HFF-Myc (cell line): ENCODE data around the gene MCTP1.
"Not testable (repeated sequence)": the region's sequence is repeated elsewhere in the genome, so short reads cannot be mapped to it uniquely, and the experiment has no call there.

Source experiments
- DNase-seq: peaks from one replicate; pipeline ENCODE4 v3.0.0-alpha.2; 2011; ENCODE audit warnings: low read depth; ENCODE audit errors: extremely low read depth
- H3K4me3 ChIP-seq: replicated peaks from 2 replicates; pipeline ENCODE4 v1.5.1; 2011; ENCODE audit warnings: low read depth, mild to moderate bottlenecking, control low read depth, low read length
- TF ChIP-seq, protein P1 (sequence below): IDR thresholded peaks from 2 replicates; pipeline ENCODE4 v1.5.1; 2012; ENCODE audit warnings: mild to moderate bottlenecking, low read depth, low read length, control low read depth; ENCODE audit errors: missing control alignments

The MCTP1 gene

DNA sequence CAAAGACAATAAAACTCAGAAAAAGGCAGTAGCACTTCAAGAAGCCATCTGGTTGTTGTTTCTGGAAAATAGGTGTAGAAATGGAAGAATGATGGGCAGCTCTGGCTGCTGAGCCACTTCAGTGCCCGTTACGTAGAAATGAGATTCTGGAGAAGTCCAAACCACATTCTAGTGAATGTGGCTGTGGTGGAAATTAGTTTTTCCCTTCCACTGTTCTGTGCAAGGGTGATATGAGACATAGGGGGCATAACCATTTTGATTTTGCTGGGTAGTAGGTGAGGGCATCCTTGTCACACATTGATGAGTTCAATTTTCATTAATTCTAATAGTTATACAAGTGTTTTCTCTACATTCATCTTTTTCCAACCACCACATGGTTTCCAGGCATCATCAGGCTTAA lies 275.1 kb downstream of the MCTP1 start:
- TF ChIP-seq, protein P1, sequence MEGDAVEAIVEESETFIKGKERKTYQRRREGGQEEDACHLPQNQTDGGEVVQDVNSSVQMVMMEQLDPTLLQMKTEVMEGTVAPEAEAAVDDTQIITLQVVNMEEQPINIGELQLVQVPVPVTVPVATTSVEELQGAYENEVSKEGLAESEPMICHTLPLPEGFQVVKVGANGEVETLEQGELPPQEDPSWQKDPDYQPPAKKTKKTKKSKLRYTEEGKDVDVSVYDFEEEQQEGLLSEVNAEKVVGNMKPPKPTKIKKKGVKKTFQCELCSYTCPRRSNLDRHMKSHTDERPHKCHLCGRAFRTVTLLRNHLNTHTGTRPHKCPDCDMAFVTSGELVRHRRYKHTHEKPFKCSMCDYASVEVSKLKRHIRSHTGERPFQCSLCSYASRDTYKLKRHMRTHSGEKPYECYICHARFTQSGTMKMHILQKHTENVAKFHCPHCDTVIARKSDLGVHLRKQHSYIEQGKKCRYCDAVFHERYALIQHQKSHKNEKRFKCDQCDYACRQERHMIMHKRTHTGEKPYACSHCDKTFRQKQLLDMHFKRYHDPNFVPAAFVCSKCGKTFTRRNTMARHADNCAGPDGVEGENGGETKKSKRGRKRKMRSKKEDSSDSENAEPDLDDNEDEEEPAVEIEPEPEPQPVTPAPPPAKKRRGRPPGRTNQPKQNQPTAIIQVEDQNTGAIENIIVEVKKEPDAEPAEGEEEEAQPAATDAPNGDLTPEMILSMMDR = no peak
- H3K4me3 ChIP-seq = no peak overlapping the region
- DNase-seq = no peak

- no peak overlapping the region for H3K4me3 ChIP-seq
- TF ChIP-seq, protein P1 = no peak
- DNase-seq = no peak
Observed at GRCh38 chr5:95007921-95008597, 276.8 kb downstream of the MCTP1 start.

GRCh38 chr5:95005811-95006210 lies 279.1 kb downstream of the MCTP1 start:
- H3K4me3 ChIP-seq = no peak overlapping the region
- DNase-seq = no peak
- TF ChIP-seq, protein P1 = no peak

- TF ChIP-seq, protein P1 = no peak
- DNase-seq = no peak
- no peak overlapping the region for H3K4me3 ChIP-seq
Observed at GRCh38 chr5:94998670-94999069, 286.2 kb downstream of the MCTP1 start.

DNA sequence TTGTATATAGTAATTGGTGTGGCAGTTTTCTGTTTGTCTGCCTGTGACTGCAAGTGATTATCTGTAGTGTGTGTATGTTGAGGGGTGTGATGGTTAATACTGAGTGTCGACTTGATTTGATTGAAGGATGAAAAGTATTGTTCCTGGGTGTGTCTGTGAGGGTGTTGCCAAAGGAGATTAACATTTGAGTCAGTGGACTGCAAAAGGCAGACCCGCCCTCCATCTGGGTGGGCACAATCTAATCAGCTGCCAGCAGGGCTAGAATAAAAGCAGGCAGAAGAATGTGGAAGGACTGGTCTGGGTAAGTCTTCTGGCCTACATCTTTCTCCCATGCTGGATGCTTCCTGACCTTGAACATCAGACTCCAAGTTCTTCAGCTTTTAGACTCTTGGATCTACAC lies 290.4 kb downstream of the MCTP1 start:
- not testable (repeated sequence) for H3K4me3 ChIP-seq, DNase-seq

DNA sequence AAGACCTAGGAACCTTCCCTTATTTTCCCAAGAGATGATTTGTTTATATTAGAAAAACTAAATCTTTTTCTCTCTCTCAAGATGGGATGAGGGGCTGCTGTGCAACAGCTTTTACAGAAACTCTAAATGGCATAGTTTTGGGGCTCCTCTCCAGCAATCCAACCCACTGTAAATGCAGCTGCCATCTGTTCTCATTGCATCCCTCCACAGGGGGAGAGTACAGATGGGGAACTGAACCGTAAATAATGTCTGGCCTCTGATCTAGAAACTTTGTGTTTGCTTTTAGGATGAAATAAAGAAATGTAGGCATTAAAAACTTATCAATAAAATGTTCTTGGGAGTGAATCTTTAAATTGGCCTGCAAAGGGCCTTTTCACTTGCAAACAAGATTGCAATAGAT lies 291.4 kb downstream of the MCTP1 start:
- TF ChIP-seq, protein P1 = no peak
- no peak for DNase-seq

DNA sequence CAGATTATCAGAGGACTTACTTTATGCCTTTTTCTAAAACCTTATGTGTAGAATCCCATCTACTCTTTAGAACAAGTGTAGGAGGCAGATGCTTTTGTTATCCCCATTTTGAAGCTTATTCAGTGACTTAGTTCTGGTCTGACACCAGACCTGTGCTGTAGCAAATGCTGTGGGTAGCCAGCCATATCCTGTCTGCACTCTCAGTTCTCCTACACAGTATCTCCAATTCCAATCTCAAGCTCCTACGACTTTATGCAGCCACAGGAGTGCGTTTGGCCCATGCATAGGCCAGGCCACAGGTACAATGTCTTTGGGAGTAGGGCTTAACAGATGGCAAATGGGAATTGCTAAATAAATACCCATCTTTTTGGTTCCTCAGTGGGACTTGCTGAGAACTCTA lies 292.6 kb downstream of the MCTP1 start:
- TF ChIP-seq, protein P1 = no peak
- DNase-seq = no peak
- H3K4me3 ChIP-seq = no peak overlapping the region

More for the DNA sequence above, 291.4 kb downstream of the MCTP1 start:
- no peak overlapping the region for H3K4me3 ChIP-seq
